Omental fat pad (tissue), 4 donors: ENCODE data around the gene SLC7A1. TPM values are rescaled to one million over a fixed set of nuclear protein-coding genes. Genes with fewer than 3 reads are reported as not detected.

Experiments used
- ATAC-seq: fragments of 150-250 bp; one replicate; pipeline ENCODE4 v1.9.1; 2016; ENCODE audit warnings: mild to moderate bottlenecking, moderate library complexity; ENCODE audit not compliant: low FRiP score
- DNase-seq: peaks from one replicate; pipeline ENCODE4 v3.0.0-alpha.2; 2019; ENCODE audit warnings: low spot score
- CTCF ChIP-seq, 3 donors: fragments of 450-650 bp; IDR thresholded peaks; one replicate each; pipeline ENCODE4 v1.5.1; 2016 to 2017; ENCODE audit warnings: antibody characterized with exemption in 3 of 3, mild to moderate bottlenecking in 3 of 3, moderate library complexity in 2 of 3
- total RNA-seq, 4 donors: library from RNA; depleted of rRNA; stranded (reverse); fragments of >200 nt; gene quantifications; one replicate each; pipeline ENCODE4 v1.1.0, GENCODE V29; 2016

SLC7A1 gene
- total RNA-seq, 4 donors from 2014 or later = 18.5 to 60.5 (median 25.8) TPM

- ATAC-seq = peak; percentile 88
- TF ChIP-seq CTCF (IDR thresholded peaks at IDR 0.05) = no peak
- DNase-seq = no peak
Observed at GRCh38 chr13:29496241-29496712, 99.2 kb downstream of the SLC7A1 start.

GRCh38 chr13:29494520-29494919 is 101.0 kb downstream of the SLC7A1 start:
- ATAC-seq = no peak
- DNase-seq = no peak
- no peak for TF ChIP-seq CTCF (IDR thresholded peaks at IDR 0.05)

- TF ChIP-seq CTCF (IDR thresholded peaks at IDR 0.05) = no peak
- no peak for ATAC-seq
- no peak for DNase-seq
Observed at GRCh38 chr13:29493796-29494195, 101.7 kb downstream of the SLC7A1 start.

- no peak for ATAC-seq
- no peak for DNase-seq
- TF ChIP-seq CTCF (IDR thresholded peaks at IDR 0.05) = no peak
Observed at GRCh38 chr13:29491248-29491647, 104.2 kb downstream of the SLC7A1 start.

GRCh38 chr13:29490561-29490885 is 105.0 kb downstream of the SLC7A1 start:
- no peak for ATAC-seq
- no peak for TF ChIP-seq CTCF (IDR thresholded peaks at IDR 0.05)
- DNase-seq = no peak

GRCh38 chr13:29489650-29490560 is 105.6 kb downstream of the SLC7A1 start:
- DNase-seq (no peak), ATAC-seq (no peak)
- no peak for TF ChIP-seq CTCF (IDR thresholded peaks at IDR 0.05)
